ENCODE results near the gene GATA1.

The GATA1 gene

DNA sequence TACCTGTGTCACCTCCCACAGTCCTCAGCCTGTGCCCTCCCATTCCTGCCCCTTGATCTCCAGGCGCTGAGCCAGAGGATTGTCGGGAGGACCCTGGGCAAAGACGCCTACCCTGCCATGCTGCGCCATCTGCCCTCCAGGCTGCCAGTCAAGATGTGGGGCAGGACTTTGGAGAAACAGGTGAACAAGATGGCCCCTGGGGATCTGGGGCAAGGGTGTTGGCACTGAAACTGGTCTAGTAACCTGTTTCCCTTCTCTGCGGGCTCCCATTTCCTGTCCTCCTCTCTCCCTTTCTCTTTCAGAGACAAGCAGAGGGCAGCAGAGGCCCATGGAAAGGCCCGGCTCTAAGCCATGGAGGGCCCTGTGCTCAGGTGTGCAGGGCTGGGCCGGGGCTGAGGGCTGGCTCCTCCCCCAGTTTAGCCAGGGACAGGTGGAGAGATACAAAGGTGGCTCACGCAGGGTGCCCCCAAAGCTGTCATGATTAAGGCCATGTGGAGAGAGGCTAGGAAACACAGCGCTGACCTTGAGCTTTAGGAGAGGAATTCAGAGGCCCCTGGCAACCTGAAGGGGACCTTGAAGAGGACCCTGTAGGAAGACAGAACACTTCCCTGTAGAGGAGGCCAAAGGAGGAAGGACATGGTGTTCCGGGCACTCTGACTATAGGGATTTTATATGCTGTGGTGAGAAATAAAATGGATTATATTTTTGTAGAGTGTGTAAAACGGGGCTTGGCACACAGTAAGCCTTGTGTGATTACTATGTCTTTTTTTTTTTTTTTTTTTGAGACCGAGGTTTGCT, 24.5 kb upstream of the GATA1 start, which contains the start of gene GLOD5:
GLOD5 (plus strand) TSS at position 74 of the 798 bp plus-strand sequence; CDS start at position 118, 44 bp downstream.
- DNase-seq (ENCODE audit: extremely low spot score), result no peak
- POLR2A ChIA-PET, result no interaction called here
- CTCF ChIA-PET, result interaction anchor here (1.3 kb wide), 1 partner anchor 13 kb away, joined by 3 read pairs; no protein-coding TSS in a partner anchor
- TF ChIP-seq, protein P1, sequence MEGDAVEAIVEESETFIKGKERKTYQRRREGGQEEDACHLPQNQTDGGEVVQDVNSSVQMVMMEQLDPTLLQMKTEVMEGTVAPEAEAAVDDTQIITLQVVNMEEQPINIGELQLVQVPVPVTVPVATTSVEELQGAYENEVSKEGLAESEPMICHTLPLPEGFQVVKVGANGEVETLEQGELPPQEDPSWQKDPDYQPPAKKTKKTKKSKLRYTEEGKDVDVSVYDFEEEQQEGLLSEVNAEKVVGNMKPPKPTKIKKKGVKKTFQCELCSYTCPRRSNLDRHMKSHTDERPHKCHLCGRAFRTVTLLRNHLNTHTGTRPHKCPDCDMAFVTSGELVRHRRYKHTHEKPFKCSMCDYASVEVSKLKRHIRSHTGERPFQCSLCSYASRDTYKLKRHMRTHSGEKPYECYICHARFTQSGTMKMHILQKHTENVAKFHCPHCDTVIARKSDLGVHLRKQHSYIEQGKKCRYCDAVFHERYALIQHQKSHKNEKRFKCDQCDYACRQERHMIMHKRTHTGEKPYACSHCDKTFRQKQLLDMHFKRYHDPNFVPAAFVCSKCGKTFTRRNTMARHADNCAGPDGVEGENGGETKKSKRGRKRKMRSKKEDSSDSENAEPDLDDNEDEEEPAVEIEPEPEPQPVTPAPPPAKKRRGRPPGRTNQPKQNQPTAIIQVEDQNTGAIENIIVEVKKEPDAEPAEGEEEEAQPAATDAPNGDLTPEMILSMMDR (IDR thresholded peaks at IDR 0.05; ENCODE audit: control extremely low read depth, extremely low read depth, low read depth, missing control alignments), result no peak

DNA sequence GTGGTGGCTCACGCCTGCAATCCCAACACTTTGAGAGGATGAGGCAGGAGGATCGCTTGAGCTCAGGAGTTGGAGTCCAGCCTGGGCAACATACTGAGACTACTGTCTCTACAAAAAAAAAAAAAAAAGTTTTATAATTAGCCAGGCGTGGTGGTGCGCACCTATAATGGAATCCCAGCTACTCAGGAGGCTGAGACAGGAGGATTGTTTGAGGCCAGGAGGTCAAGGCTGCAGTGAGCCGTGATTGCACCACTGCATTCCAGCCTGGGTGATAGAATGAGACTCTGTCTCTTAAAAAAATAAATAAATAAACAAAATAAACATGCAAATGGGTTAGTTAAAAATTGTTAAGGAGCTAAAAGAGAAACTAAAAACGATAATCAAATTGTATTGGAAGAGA, 17.2 kb upstream of the GATA1 start:
- POLR2A ChIA-PET, result no interaction called here
- CTCF ChIA-PET, result interaction anchor here (1.0 kb wide), 1 partner anchor 13 kb away, joined by 3 read pairs; no protein-coding TSS in a partner anchor
- DNase-seq (ENCODE audit: extremely low spot score), result no peak
- TF ChIP-seq, protein P1 (IDR thresholded peaks at IDR 0.05; ENCODE audit: control extremely low read depth, extremely low read depth, low read depth, missing control alignments), result no peak

DNA sequence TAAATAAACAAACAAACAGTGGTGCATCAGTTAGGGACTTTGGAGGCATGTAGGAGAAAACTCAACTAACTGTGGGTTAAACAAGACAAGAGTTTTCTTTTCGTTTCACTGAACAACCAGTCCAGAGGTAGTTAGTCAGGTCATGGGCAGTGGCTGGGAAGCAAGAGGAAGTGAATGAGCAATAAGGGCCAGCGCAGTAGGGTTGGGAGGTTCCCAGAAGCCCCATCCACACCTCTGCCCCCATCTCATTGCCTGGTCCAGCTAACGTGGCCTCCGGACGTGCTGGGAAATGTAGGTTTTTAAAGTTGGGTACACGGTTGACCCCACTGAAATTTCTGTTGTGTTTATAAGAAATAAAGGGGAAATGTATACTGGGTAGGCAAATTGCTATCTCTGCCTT, 16.1 kb upstream of the GATA1 start:
- CTCF ChIA-PET, result no interaction called here
- POLR2A ChIA-PET, result no interaction called here

DNA sequence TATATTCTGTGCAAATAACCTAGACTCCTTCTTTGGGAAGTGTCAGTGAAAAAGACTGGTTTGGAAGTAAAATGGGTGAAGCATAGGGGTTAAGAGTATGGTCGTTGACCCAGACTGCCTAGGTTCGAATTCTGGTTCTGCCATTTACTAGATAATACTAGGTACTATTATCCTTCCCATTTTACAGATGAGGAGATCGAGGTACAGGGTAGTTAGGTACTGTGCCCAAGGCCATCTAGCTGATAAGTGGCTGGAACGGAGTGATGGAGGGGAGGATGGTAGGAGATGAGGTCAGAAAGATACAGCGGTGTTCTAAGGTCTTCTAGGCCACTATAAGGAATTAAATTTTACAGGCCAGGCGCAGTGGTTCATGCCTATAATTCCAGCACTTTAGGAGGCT, 13.8 kb upstream of the GATA1 start:
- CTCF ChIA-PET, result no interaction called here
- POLR2A ChIA-PET, result no interaction called here
- DNase-seq (ENCODE audit: extremely low spot score), result no peak
- TF ChIP-seq, protein P1 (IDR thresholded peaks at IDR 0.05; ENCODE audit: control extremely low read depth, extremely low read depth, low read depth, missing control alignments), result no peak

More for the DNA sequence above, 16.1 kb upstream of the GATA1 start:
- TF ChIP-seq, protein P1 (IDR thresholded peaks at IDR 0.05; ENCODE audit: control extremely low read depth, extremely low read depth, low read depth, missing control alignments), result no peak
- DNase-seq (ENCODE audit: extremely low spot score), result no peak

DNA sequence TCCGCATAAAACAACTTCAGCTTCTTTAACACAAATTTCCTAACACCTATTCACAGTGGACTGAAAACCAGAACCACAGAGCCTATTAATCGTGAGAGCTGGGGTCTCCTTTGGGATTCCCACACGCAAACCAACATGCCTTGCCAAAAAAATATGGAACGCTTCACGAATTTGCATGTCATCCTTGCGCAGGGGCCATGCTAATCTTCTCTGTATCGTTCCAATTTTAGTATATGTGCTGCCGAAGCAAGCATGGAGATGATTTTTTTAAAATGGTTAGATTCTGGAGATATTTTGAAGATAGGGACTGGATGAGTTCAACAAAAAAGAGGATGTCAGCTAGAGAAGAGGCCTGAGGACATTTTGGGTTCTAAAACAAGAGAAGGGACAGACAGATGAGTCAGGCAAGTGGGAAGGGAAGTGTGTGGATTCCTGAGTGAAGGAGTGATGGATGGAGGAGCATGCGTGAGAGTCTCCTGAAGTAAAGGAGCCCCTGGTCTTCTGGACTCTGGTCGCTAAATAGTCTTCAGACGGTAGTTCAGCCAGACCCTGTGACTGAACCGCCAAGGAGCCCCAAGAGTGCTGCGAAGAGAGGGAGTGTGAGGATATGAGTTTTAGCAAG, 9.5 kb upstream of the GATA1 start:
- CTCF ChIA-PET, result no interaction called here
- TF ChIP-seq, protein P1 (IDR thresholded peaks at IDR 0.05; ENCODE audit: control extremely low read depth, extremely low read depth, low read depth, missing control alignments), result no peak
- no peak for DNase-seq (ENCODE audit: extremely low spot score)
- POLR2A ChIA-PET, result no interaction called here

DNA sequence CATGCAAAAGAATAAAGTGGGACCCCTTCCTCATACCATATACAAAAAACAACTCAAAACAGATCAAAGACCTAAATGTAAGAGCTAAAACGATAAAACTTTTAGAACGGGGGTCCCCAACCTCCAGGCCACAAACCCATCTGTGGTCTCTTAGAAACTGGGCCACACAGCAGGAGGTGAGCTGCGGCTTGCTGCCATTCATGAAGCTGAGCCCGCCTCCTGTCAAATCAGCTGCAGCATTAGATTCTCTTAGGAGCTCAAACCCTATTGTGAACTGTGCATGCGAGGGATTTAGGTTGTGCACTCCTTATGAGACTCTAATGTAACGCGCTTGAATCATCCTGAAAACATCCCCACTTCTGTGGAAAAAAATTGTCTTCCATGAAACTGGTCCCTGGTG, 7.0 kb upstream of the GATA1 start:
- no peak for DNase-seq (ENCODE audit: extremely low spot score)
- TF ChIP-seq, protein P1 (IDR thresholded peaks at IDR 0.05; ENCODE audit: control extremely low read depth, extremely low read depth, low read depth, missing control alignments), result no peak
- ChIA-PET CTCF (no interaction called here), POLR2A (no interaction called here)
